DOHH2 (cell line): ENCODE measurements around the gene IKZF2.

Source experiments
- H3F3A ChIP-seq: fragments of 200-600 bp; sonication (generic), shearing (Covaris generic); 2 replicates; pipeline ENCODE4 v1.6.0; 2016; ENCODE audit warnings: antibody characterized with exemption, mild to moderate bottlenecking; ENCODE audit not compliant: control insufficient read depth, insufficient read depth
- H3K27ac ChIP-seq: fragments of 200-600 bp; sonication (generic); 2 replicates; pipeline ENCODE4 v1.5.1; 2014; ENCODE audit warnings: low read depth, mild to moderate bottlenecking, low read length, moderate library complexity
- H3K27me3 ChIP-seq: fragments of 200-600 bp; sonication (generic); 2 replicates; pipeline ENCODE4 v1.6.1; 2014; ENCODE audit warnings: mild to moderate bottlenecking, low read length, mixed read lengths; ENCODE audit not compliant: control insufficient read depth
- H3K36me3 ChIP-seq: fragments of 200-600 bp; sonication (generic); 2 replicates; pipeline ENCODE4 v1.6.1; 2014; ENCODE audit warnings: mild to moderate bottlenecking, low read length, moderate library complexity, mixed read lengths; ENCODE audit not compliant: control insufficient read depth
- H3K4me1 ChIP-seq: fragments of 200-600 bp; sonication (generic); 2 replicates; pipeline ENCODE4 v1.6.1; 2014; ENCODE audit warnings: mild to moderate bottlenecking, low read length, mixed read lengths; ENCODE audit not compliant: control insufficient read depth
- H3K4me2 ChIP-seq: fragments of 200-600 bp; sonication (generic); 2 replicates; pipeline ENCODE4 v1.6.0; 2014; ENCODE audit warnings: mild to moderate bottlenecking, low read length, moderate library complexity
- H3K4me3 ChIP-seq: fragments of 200-600 bp; sonication (generic); 2 replicates; pipeline ENCODE4 v1.5.1; 2014; ENCODE audit warnings: mild to moderate bottlenecking, low read length, mixed read lengths
- H3K79me2 ChIP-seq: fragments of 200-600 bp; sonication (generic); 2 replicates; pipeline ENCODE4 v1.6.1; 2014; ENCODE audit warnings: mild to moderate bottlenecking, low read length, mixed read lengths; ENCODE audit not compliant: control insufficient read depth
- H3K9me2 ChIP-seq: fragments of 200-600 bp; sonication (generic); replicated peaks from 2 replicates; pipeline ENCODE4 v1.6.1; 2014; ENCODE audit warnings: mild to moderate bottlenecking, low read length, mixed read lengths; ENCODE audit not compliant: control insufficient read depth
- H3K9me3 ChIP-seq: fragments of 200-600 bp; sonication (generic); 2 replicates; pipeline ENCODE4 v1.6.1; 2014; ENCODE audit warnings: antibody characterized with exemption, low read length, mixed read lengths; ENCODE audit not compliant: control insufficient read depth, insufficient read depth
- H4K20me1 ChIP-seq: fragments of 200-600 bp; sonication (generic); 2 replicates; pipeline ENCODE4 v1.6.0; 2014; ENCODE audit warnings: low read depth, mild to moderate bottlenecking, antibody characterized with exemption, low read length, moderate library complexity; ENCODE audit not compliant: control insufficient read depth, insufficient read depth
- EZH2phosphoT487 ChIP-seq: fragments of 200-600 bp; sonication (generic); IDR thresholded peaks from 2 replicates; pipeline ENCODE4 v1.6.1; 2017; ENCODE audit warnings: borderline replicate concordance, mild to moderate bottlenecking, antibody characterized with exemption, low read length, moderate library complexity, mixed read lengths
- TF ChIP-seq, protein P1 (sequence below): fragments of 200-600 bp; sonication (generic); IDR thresholded peaks from one replicate; pipeline ENCODE4 v1.5.1; 2014; ENCODE audit warnings: antibody characterized with exemption, mild to moderate bottlenecking, low read depth, low read length; ENCODE audit not compliant: poor library complexity, severe bottlenecking

The IKZF2 gene

GRCh38 chr2:212959471-212960117, 191.8 kb downstream of the IKZF2 start:
- Histone ChIP-seq H3K27me3 (no peaks in the 10 kb centered on the region), H3K4me2 (no peak overlapping the region), H3K9me3 (no peaks in the 10 kb centered on the region), H3K9me2 (no peaks in the 10 kb centered on the region), H3K4me3 (no peak overlapping the region), H3F3A (no peaks in the 10 kb centered on the region), H3K36me3 (no peaks in the 10 kb centered on the region), H3K79me2 (no peaks in the 10 kb centered on the region), H4K20me1 (no peaks in the 10 kb centered on the region), H3K27ac (no peak overlapping the region), H3K4me1 (no peaks in the 10 kb centered on the region)
- TF ChIP-seq EZH2phosphoT487 = no peak
- TF ChIP-seq, protein P1, sequence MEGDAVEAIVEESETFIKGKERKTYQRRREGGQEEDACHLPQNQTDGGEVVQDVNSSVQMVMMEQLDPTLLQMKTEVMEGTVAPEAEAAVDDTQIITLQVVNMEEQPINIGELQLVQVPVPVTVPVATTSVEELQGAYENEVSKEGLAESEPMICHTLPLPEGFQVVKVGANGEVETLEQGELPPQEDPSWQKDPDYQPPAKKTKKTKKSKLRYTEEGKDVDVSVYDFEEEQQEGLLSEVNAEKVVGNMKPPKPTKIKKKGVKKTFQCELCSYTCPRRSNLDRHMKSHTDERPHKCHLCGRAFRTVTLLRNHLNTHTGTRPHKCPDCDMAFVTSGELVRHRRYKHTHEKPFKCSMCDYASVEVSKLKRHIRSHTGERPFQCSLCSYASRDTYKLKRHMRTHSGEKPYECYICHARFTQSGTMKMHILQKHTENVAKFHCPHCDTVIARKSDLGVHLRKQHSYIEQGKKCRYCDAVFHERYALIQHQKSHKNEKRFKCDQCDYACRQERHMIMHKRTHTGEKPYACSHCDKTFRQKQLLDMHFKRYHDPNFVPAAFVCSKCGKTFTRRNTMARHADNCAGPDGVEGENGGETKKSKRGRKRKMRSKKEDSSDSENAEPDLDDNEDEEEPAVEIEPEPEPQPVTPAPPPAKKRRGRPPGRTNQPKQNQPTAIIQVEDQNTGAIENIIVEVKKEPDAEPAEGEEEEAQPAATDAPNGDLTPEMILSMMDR = no peak

DNA sequence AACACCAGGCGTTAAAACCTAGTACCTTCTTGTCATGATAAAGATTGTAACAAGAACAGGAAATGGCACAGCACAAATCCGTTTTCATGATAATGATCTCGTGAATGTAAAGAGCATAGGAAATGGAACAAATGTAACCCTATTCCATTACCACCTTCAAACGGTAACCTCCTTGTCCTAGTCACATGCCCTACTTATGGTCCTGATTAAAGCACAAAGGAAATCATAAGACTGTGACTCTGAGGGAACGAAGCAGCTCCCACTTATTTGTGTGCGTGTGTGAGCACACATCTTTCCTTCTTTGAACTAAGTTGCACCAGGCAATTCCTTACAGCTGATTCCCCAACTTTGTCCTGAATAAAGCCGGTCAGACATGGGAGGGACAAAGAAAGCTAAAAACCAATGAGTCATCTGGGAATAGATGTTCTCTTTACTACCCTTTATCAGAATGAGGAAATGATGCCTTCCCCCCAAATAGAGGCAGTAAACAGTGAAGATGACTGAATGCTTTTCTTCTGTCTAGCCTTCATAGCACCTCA, 192.6 kb downstream of the IKZF2 start:
- Histone ChIP-seq H3K4me2 (no peak overlapping the region), H3K9me3 (no peaks in the 10 kb centered on the region), H3F3A (no peaks in the 10 kb centered on the region), H3K36me3 (no peaks in the 10 kb centered on the region), H3K4me3 (no peak overlapping the region), H3K4me1 (no peaks in the 10 kb centered on the region), H3K9me2 (no peaks in the 10 kb centered on the region), H3K79me2 (no peaks in the 10 kb centered on the region), H3K27me3 (no peaks in the 10 kb centered on the region), H4K20me1 (no peaks in the 10 kb centered on the region), H3K27ac (no peak overlapping the region)
- TF ChIP-seq, protein P1 = no peak
- no peak for TF ChIP-seq EZH2phosphoT487

- Histone ChIP-seq H3K4me3 (no peak overlapping the region), H3F3A (no peaks in the 10 kb centered on the region), H4K20me1 (no peaks in the 10 kb centered on the region), H3K36me3 (no peaks in the 10 kb centered on the region), H3K9me2 (no peaks in the 10 kb centered on the region), H3K27me3 (no peaks in the 10 kb centered on the region), H3K4me2 (no peak overlapping the region), H3K4me1 (no peaks in the 10 kb centered on the region), H3K9me3 (no peaks in the 10 kb centered on the region), H3K27ac (no peak overlapping the region), H3K79me2 (no peaks in the 10 kb centered on the region)
- TF ChIP-seq, protein P1 = no peak
- TF ChIP-seq EZH2phosphoT487 = no peak
Observed at GRCh38 chr2:212958133-212958532, 193.3 kb downstream of the IKZF2 start.
